SK-N-DZ (cell line): ENCODE results near the gene FOXA3.
A peak's percentile ranks its signal among the peaks of the same experiment; 100 is the strongest.

Experiments
- DNase-seq: peaks from one replicate; pipeline ENCODE4 v3.0.0-alpha.2; 2015; ENCODE audit warnings: low spot score

FOXA3 gene

GRCh38 chr19:45872095-45872919 is 8.2 kb downstream of the FOXA3 start:
- DNase-seq, result no peak

- no peak for DNase-seq
Measured at GRCh38 chr19:45873219-45873772, 9.2 kb downstream of the FOXA3 start.

GRCh38 chr19:45874620-45874966 is 10.5 kb downstream of the FOXA3 start:
- no peak for DNase-seq

- DNase-seq, result no peak
Measured at GRCh38 chr19:45876161-45876410, 12.0 kb downstream of the FOXA3 start.

- no peak for DNase-seq
Measured at GRCh38 chr19:45876411-45877197, 12.5 kb downstream of the FOXA3 start.

GRCh38 chr19:45878043-45878794 is 14.1 kb downstream of the FOXA3 start:
- no peak for DNase-seq

GRCh38 chr19:45879055-45879454 is 14.9 kb downstream of the FOXA3 start:
- no peak for DNase-seq

GRCh38 chr19:45879971-45880370 is 15.8 kb downstream of the FOXA3 start:
- DNase-seq, result no peak

GRCh38 chr19:45881082-45881908 is 17.2 kb downstream of the FOXA3 start:
- DNase-seq, result no peak

GRCh38 chr19:45881909-45882528 is 17.9 kb downstream of the FOXA3 start:
- DNase-seq, result no peak

- peak; percentile 63 for DNase-seq
Measured at GRCh38 chr19:45882652-45883585, 18.8 kb downstream of the FOXA3 start.

GRCh38 chr19:45883586-45883880 is 19.4 kb downstream of the FOXA3 start:
- DNase-seq, result no peak

- DNase-seq, result no peak
Measured at GRCh38 chr19:45883881-45884681, 20.0 kb downstream of the FOXA3 start.

- no peak for DNase-seq
Measured at GRCh38 chr19:45884682-45885555, 20.8 kb downstream of the FOXA3 start.

GRCh38 chr19:45885556-45886426 is 21.7 kb downstream of the FOXA3 start, which contains the start of gene IRF2BP1:
TSS of gene IRF2BP1 (minus strand) at chr19:45886141. CDS start at chr19:45885774, 367 bp downstream.
- DNase-seq, result peak; percentile 83

GRCh38 chr19:45886427-45887199 is 22.5 kb downstream of the FOXA3 start:
- DNase-seq, result peak; percentile 83
